ENCODE measurements around the gene CDKAL1.

GRCh38 chr6:20979076-20979475 lies 444.8 kb downstream of the CDKAL1 start:
- TF ChIP-seq CTCF (conservative IDR thresholded peaks at IDR 0.05; ENCODE audit: low read depth, low read length) = no peak
- TF ChIP-seq EZH2 (IDR thresholded peaks at IDR 0.05; ENCODE audit: low read length, unreplicated experiment) = no peak
- no peak for TF ChIP-seq EZH2phosphoT487 (IDR thresholded peaks at IDR 0.05; ENCODE audit: borderline replicate concordance, low read length)
